H9 (cell line): ENCODE measurements around the gene CTIF. TPM values are rescaled to one million over a fixed set of nuclear protein-coding genes. Genes with fewer than 3 reads are reported as not detected.

Experiments used
- DNase-seq: peaks from one replicate; pipeline ENCODE4 v3.0.0-alpha.2; 2017
- H2AFZ ChIP-seq: one replicate; pipeline ENCODE4 v1.6.1; 2013; ENCODE audit warnings: mild to moderate bottlenecking, low read length, control low read depth, moderate library complexity
- H2AK5ac ChIP-seq: 2 replicates; pipeline ENCODE4 v1.6.1; 2013; ENCODE audit warnings: low read length, control low read depth, mixed read lengths; ENCODE audit not compliant: insufficient read length
- H2BK120ac ChIP-seq: one replicate; pipeline ENCODE4 v1.6.1; 2013; ENCODE audit warnings: low read depth, mild to moderate bottlenecking, low read length, control low read depth, inconsistent platforms; ENCODE audit not compliant: poor library complexity, severe bottlenecking
- H2BK12ac ChIP-seq: 2 replicates; pipeline ENCODE4 v1.6.1; 2013; ENCODE audit warnings: low read length, control low read depth, mixed read lengths, low read depth; ENCODE audit not compliant: insufficient read length
- H2BK15ac ChIP-seq: 2 replicates; pipeline ENCODE4 v1.6.1; 2013; ENCODE audit warnings: low read depth, low read length, control low read depth
- H2BK20ac ChIP-seq: one replicate; pipeline ENCODE4 v1.6.1; 2013; ENCODE audit warnings: low read depth, mild to moderate bottlenecking, low read length, control low read depth, inconsistent platforms; ENCODE audit not compliant: poor library complexity, severe bottlenecking
- H2BK5ac ChIP-seq: 2 replicates; pipeline ENCODE4 v1.6.1; 2013; ENCODE audit warnings: low read length, control low read depth, mixed read lengths; ENCODE audit not compliant: insufficient read length
- H3K14ac ChIP-seq: 2 replicates; pipeline ENCODE4 v1.6.1; 2013; ENCODE audit warnings: low read length, control low read depth; ENCODE audit not compliant: insufficient read depth
- H3K18ac ChIP-seq: 2 replicates; pipeline ENCODE4 v1.6.1; 2013; ENCODE audit warnings: low read depth, mild to moderate bottlenecking, mixed read lengths, low read length, control low read depth; ENCODE audit not compliant: insufficient read length
- H3K23ac ChIP-seq: 2 replicates; pipeline ENCODE4 v1.6.1; 2013; ENCODE audit warnings: low read length, control low read depth, mixed read lengths, low read depth; ENCODE audit not compliant: insufficient read length
- H3K23me2 ChIP-seq: 2 replicates; pipeline ENCODE4 v1.6.1; 2013; ENCODE audit warnings: low read depth, mild to moderate bottlenecking, mixed read lengths, low read length, control low read depth; ENCODE audit not compliant: insufficient read length, poor library complexity, severe bottlenecking
- H3K27ac ChIP-seq: 2 replicates; pipeline ENCODE4 v1.5.1; 2013; ENCODE audit warnings: low read length, control low read depth, mixed read lengths, low read depth; ENCODE audit not compliant: insufficient read length
- H3K27me3 ChIP-seq: 2 replicates; pipeline ENCODE4 v1.6.1; 2013; ENCODE audit warnings: low read length, control low read depth, inconsistent platforms; ENCODE audit not compliant: insufficient read depth
- H3K4ac ChIP-seq: 2 replicates; pipeline ENCODE4 v1.6.1; 2013; ENCODE audit warnings: low read depth, mild to moderate bottlenecking, control low read depth, inconsistent platforms, low read length, moderate library complexity
- H3K4me1 ChIP-seq: 2 replicates; pipeline ENCODE4 v1.6.1; 2013; ENCODE audit warnings: low read length, control low read depth, inconsistent platforms; ENCODE audit not compliant: insufficient read depth
- H3K4me2 ChIP-seq: 2 replicates; pipeline ENCODE4 v1.6.1; 2013; ENCODE audit warnings: low read length, control low read depth, mixed read lengths; ENCODE audit not compliant: insufficient read length, insufficient read depth
- H3K56ac ChIP-seq: 2 replicates; pipeline ENCODE4 v1.6.1; 2013; ENCODE audit warnings: low read depth, mild to moderate bottlenecking, mixed read lengths, low read length, control low read depth; ENCODE audit not compliant: insufficient read length
- H3K79me1 ChIP-seq: 2 replicates; pipeline ENCODE4 v1.6.1; 2013; ENCODE audit warnings: low read depth, mild to moderate bottlenecking, moderate library complexity, low read length, control low read depth, inconsistent platforms; ENCODE audit not compliant: insufficient read depth, poor library complexity, severe bottlenecking
- H3K79me2 ChIP-seq: 2 replicates; pipeline ENCODE4 v1.6.1; 2013; ENCODE audit warnings: low read length, control low read depth, inconsistent platforms; ENCODE audit not compliant: insufficient read depth
- H3K9ac ChIP-seq: 2 replicates; pipeline ENCODE4 v1.6.1; 2013; ENCODE audit warnings: low read length, control low read depth, mixed read lengths; ENCODE audit not compliant: insufficient read length; ENCODE audit errors: extremely low read depth
- H3K9me3 ChIP-seq: one replicate; pipeline ENCODE4 v1.6.1; 2013; ENCODE audit warnings: low read depth, low read length, inconsistent platforms; ENCODE audit not compliant: control insufficient read depth
- H3T11ph ChIP-seq: one replicate; pipeline ENCODE4 v1.6.1; 2013; ENCODE audit warnings: mild to moderate bottlenecking, low read length, control low read depth, inconsistent platforms
- H4K20me1 ChIP-seq: one replicate; pipeline ENCODE4 v1.6.1; 2013; ENCODE audit not compliant: control insufficient read depth, insufficient read length, insufficient read depth
- H4K5ac ChIP-seq: 2 replicates; pipeline ENCODE4 v1.6.1; 2013; ENCODE audit warnings: low read depth, mild to moderate bottlenecking, mixed read lengths, low read length, control low read depth; ENCODE audit not compliant: insufficient read length
- H4K8ac ChIP-seq: replicated peaks from 2 replicates; pipeline ENCODE4 v1.6.1; 2013; ENCODE audit warnings: low read length, control low read depth, mixed read lengths, low read depth; ENCODE audit not compliant: insufficient read length
- H4K91ac ChIP-seq: 2 replicates; pipeline ENCODE4 v1.6.1; 2013; ENCODE audit warnings: low read depth, mild to moderate bottlenecking, moderate library complexity, mixed read lengths, low read length, control low read depth; ENCODE audit not compliant: insufficient read length
- H3K27ac Mint-ChIP-seq, 3 experiments: 2 replicates in 2 of 3; 3 replicates in 1 of 3; pipeline ENCODE4 v1.8.0; 2020 to 2021; ENCODE audit warnings: mixed read lengths in 3 of 3, mild to moderate bottlenecking in 1 of 3, moderate library complexity in 1 of 3
- H3K27me3 Mint-ChIP-seq: 2 replicates; pipeline ENCODE4 v1.8.0; 2021; ENCODE audit warnings: low read depth, mild to moderate bottlenecking, moderate library complexity, mixed read lengths
- H3K36me3 Mint-ChIP-seq, 3 experiments: 2 replicates in 2 of 3; 3 replicates in 1 of 3; pipeline ENCODE4 v1.8.0; 2020 to 2021; ENCODE audit warnings: low read depth in 3 of 3, mixed read lengths in 3 of 3; ENCODE audit not compliant: insufficient read depth in 1 of 3
- H3K4me1 Mint-ChIP-seq, 2 experiments: 2 replicates each; pipeline ENCODE4 v1.8.0; 2020; ENCODE audit warnings: mixed read lengths in 2 of 2
- H3K4me3 Mint-ChIP-seq, 2 experiments: 2 replicates in 1 of 2; 3 replicates in 1 of 2; pipeline ENCODE4 v1.8.0; 2020 to 2021; ENCODE audit warnings: mild to moderate bottlenecking in 2 of 2, mixed read lengths in 2 of 2, moderate library complexity in 1 of 2
- H3K9me3 Mint-ChIP-seq, 2 experiments: 2 replicates in 1 of 2; 3 replicates in 1 of 2; pipeline ENCODE4 v1.8.0; 2020; ENCODE audit warnings: mild to moderate bottlenecking in 2 of 2, mixed read lengths in 2 of 2, moderate library complexity in 1 of 2
- CTCF ChIP-seq: fragments of 200-600 bp; sonication (generic); conservative IDR thresholded peaks from 3 replicates; pipeline ENCODE4 v1.8.0; 2021; ENCODE audit warnings: antibody characterized with exemption, mild to moderate bottlenecking
- WGBS: extraction: QIAGEN DNeasy Blood & Tissue Kit; methylation state at CpG from one replicate; pipeline ENCODE4 v1.1.7; 2013; ENCODE audit warnings: missing lambda C conversion rate, low lambda C conversion rate, mixed read lengths; ENCODE audit not compliant: insufficient read length; ENCODE audit errors: extremely low coverage; 5-methylcytosine and 5-hydroxymethylcytosine counted together
- total RNA-seq: library from RNA; stranded (reverse); gene quantifications from 2 replicates; pipeline ENCODE4 v1.2.1, GENCODE V29; 2021

CTIF gene
- total RNA-seq, 1 experiment from 2014 or later = 15.8 TPM

GRCh38 chr18:48703028-48703386, 164.2 kb downstream of the CTIF start:
- Mint-ChIP-seq H3K36me3 (peaks cover 0 to 2% (median 0%) of the 10 kb centered on the region in 3 experiments; a peak in 1 of 7 replicates), H3K9me3 (no peaks in the 10 kb centered on the region), H3K4me3 (no peak overlapping the region), H3K27me3 (no peaks in the 10 kb centered on the region), H3K4me1 (no peaks in the 10 kb centered on the region), H3K27ac (no peak overlapping the region)
- Histone ChIP-seq H3K56ac (no peak overlapping the region), H3K4me1 (no peaks in the 10 kb centered on the region), H2BK20ac (no peak overlapping the region), H3T11ph (no peak overlapping the region), H4K5ac (no peak overlapping the region), H2AK5ac (no peak overlapping the region), H3K14ac (peak overlapping the region; percentile 50), H3K23ac (no peak overlapping the region), H3K9me3 (no peaks in the 10 kb centered on the region), H4K8ac (no peak overlapping the region), H3K79me1 (no peaks in the 10 kb centered on the region), H4K91ac (no peak overlapping the region), H4K20me1 (no peaks in the 10 kb centered on the region), H2BK12ac (no peak overlapping the region), H3K18ac (no peak overlapping the region), H3K79me2 (no peaks in the 10 kb centered on the region), H3K27ac (no peak overlapping the region), H3K27me3 (no peaks in the 10 kb centered on the region), H2AFZ (no peak overlapping the region), H2BK120ac (no peak overlapping the region), H3K9ac (no peak overlapping the region), H3K4ac (no peak overlapping the region), H3K23me2 (no peaks in the 10 kb centered on the region), H2BK5ac (no peak overlapping the region), H3K4me2 (no peak overlapping the region), H2BK15ac (no peak overlapping the region)
- WGBS = no CpG with 5 or more reads among the region's 1 CpG
- no peak for TF ChIP-seq CTCF
- no peak for DNase-seq
